ENCODE measurements around the gene CEP192. TPM values are rescaled to one million over a fixed set of nuclear protein-coding genes. Genes with fewer than 3 reads are reported as not detected.
A peak's percentile ranks its signal among the peaks of the same experiment; 100 is the strongest.
"Not testable (repeated sequence)": the region's sequence is repeated elsewhere in the genome, so short reads cannot be mapped to it uniquely, and the experiment has no call there.

The CEP192 gene
- polyA plus RNA-seq, 5 donors: 37.3 to 56.3 (median 46.3) TPM

DNA sequence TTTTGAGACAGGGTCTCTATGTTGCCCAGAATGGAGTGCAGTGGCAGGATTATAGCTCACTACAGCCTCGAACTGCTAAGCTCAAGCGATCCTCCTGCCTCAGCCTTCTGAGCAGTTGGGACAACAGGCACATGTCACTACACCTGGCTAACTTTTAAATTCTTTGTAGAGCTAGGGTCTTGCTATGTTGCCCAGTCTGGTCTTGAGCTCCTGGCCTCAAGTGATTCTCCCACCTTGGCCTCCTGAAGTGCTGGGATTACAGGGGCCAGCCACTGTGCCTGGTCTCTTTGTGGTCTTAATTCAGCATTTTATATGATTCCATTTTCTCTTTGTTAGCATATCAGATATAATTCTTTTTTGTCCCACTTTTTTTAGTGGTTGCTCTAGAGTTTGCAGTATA, 34.1 kb downstream of the CEP192 start:
- no peak for DNase-seq

DNA sequence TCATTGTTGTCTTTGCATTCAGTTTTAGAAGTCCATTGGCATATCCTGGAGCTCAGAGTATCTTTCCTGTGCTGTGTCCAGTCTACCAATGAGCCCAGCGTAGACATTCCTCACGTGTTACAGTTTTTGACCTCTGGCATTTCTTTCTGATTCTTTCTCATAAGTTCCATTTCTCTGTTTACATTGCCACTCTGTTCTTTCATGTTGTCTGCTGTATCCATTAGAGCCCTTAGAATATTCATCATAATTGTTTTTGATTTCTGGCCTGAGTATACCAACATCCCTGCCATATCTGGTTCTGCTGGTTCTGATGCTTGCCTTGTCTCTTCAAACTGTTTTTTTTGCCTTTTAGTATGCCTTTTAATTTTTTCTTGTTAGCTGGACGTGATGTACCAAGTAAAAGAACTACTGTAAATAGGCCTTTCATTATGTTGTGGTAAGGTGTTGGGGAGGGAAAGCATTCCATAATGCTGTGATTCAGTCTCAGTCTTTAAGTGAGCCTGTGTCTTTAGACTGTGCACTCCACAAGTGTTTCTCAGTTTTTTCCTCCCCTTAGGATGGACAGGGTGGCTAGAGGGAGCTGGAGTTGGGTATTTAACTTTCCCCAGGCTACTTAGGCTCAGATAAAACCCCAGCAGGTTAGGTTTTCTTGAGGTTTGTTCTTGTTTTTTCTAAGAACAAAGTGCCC, 35.6 kb downstream of the CEP192 start:
- no peak for DNase-seq

DNA sequence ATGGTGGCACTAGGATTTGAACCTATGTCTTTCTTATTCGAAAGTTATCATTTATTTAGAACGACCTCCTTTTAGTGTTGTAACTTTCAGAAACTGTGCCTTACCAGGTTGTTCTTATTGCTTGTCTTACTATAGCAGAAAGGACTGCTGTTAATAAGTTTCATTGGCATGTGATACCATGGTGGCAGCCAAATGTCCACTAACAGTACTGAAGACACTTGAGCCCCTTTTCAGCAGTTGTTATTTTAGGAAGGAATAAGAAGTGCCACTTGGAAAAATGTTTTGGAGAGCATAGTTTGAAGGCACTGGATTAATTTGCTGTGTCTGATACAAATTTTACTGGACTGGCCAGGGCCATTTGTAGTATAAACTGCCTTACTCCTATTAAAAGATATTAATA, 37.7 kb downstream of the CEP192 start:
- DNase-seq: no peak

DNA sequence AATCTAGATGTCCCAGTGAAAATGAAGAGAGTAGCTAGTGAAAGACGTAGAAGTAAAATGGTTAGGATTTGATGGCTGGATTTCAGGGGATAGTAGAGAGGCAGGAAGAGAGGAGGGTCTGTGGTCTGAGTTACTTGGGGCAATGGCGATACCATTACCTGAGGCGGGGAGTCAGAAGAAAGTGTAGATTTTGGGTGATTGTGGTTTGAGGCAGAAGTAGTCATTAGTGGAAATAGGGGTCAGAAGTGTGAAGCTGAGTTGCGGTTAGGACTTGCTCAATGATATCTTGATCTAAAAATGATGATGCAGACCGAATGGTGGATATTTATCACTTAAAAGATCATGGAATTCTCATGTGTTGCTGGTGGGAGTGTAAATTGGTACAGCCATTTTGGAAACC, 41.0 kb downstream of the CEP192 start:
- no peak for DNase-seq

DNA sequence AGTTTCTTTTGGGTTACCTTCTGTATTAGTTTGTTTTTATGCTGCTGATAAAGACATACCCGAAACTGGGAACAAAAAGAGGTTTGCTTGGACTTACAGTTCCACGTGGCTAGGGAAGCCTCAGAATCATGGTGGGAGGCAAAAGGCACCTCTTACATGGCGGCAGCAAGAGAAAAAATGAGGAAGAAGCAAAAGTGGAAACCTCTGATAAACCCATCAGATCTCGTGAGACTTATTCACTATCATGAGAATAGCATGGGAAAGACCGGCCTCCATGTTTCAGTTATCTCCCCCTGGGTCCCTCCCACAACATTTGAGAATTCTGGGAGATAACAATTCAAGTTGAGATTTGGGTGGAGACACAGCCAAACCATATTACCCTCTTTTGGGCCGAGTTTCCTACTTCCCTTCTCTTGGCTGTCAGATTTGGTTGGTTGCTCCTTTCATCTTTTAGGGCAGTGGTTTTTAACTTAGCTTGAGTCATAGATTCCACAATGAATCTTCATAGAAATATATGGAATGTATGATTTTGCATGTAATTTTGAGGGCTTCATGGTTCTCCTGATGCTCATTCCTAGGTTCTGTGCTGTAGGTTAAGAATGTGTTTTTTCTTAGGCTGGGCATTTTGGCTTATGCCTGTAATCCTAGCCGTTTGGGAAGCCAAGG, 44.2 kb downstream of the CEP192 start:
- DNase-seq: no peak

DNA sequence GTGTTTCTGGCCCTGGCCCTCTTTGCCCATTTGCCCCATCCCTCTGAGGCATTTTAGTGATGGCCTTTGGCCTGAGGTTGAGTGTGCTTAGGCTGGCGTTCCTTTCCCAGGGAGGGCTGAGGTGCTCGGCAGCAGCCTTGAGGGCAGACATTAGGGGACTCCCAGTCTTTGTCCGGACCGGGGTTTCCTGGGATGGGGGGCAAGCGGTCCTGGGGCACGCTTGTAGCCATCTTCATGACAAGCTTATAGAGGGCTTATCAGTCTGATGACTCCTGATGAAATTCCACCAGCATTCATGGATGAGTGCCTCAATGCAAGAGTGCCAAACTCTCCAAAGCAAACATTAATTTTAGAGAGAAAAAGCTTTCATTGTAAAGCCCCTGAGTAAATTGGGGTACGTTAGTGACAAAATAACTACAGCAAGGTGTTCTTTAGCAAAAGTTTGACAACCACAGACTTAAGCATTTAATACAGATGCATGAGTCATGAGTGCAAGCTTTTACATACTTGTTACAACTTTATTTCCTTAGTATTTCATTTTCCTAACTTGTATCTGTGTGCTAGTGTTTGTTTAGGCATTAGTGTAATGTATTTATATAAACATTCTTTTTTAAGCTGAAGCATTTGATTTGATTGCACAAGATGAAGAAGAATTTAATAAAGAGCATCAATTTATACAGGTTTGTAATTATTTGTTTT, 45.6 kb downstream of the CEP192 start:
- no peak for DNase-seq

DNA sequence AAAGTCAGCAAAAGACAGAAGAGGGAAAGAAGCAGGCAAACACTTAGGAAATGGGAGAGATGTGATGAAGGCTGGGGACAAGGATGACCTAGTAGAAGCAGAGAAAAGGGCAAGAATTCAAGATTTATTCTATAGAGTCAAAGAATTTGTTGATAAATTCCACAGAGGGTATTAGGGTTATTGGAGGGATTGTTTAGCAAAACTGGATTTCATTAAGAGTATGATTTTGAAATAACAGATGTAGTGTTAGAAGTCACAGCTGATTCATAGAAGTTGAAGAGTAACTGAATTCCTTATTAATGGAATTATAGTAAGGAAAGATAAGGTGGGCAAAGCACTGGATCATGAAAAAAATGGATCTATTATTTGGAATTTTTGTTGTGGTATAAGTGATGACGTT, 48.6 kb downstream of the CEP192 start:
- no peak for DNase-seq

DNA sequence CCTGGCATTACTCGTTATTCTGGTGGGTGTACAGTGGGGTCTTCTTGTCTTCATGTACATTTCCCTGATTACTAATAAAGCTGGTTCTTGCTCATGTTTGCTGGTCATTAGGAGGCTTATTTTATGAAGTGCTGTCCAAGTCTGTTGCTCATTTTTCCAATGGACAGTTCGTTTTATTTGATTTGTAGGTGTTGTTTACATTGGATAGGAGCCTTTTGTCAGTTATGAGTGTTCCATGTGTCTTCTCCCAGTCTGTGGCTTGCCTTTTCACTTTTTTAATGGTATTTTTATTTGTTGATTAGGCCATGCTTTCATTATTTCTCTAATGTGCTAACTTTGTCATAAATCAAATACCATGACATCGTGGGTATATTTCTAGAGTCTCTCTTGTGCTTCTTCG, 51.9 kb downstream of the CEP192 start:
- no peak for DNase-seq

DNA sequence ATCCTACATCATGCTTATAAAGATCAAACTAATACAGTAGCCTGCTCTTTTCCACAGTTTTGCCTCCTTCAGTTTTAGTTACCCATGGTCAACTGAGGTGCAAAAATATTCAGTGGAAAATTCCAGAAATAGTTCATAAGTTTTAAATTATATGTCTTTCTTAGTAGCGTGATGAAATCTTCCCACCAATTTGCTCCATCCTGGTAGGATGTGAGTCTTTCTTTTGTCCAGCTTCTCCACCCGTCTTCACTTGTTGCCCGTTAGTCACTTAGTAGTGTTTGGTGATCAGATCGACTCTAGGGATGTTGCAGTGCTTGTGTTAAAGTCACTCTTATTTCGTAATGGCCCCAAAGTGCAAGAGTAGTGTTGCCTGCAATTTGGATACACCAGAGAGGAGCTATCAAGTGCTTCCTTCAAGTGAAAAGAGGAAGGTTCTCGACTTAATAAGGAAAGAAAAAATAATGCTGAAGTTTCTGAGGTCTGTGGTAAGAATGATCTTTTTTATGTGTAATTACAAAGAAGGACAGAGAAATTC, 57.0 kb downstream of the CEP192 start:
- no peak for DNase-seq

DNA sequence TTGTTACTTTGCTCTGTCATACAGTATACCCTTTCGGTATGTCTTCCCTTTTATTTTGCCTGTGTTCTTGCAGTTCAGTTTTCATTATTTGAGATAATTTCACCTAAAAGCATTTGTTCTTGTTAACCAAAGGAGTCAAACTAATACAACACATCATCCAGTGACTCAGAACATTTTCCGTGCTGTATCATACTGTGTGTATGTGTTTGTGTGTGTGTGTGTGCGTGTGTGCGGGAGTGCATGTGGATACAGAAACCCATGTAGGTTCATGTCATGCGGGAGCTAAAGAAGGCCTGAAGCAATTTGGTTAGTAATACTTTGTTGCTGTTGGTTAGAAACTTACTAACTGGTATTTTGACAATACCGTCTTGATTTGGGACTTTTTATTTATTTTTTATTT, 60.0 kb downstream of the CEP192 start:
- DNase-seq: no peak

DNA sequence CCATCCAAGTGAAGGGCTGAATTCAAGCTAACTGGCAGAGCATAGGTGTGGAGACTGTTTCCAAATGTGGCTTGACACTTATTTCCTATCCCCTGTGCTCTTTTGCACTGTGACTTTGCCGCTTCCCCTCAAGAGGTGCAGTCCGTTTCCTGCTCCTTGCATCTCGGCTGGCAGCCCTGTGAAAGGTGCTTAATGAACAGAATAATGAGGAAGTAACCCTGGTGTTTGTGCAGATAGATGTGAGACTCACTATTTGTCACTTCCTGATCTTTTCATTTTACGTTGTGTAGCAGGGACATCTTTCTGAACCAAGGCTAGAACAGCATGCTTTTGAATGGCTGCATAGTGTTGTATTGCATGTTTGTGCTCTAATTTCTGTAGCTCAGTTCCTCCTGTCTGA, 60.8 kb downstream of the CEP192 start:
- no peak for DNase-seq

DNA sequence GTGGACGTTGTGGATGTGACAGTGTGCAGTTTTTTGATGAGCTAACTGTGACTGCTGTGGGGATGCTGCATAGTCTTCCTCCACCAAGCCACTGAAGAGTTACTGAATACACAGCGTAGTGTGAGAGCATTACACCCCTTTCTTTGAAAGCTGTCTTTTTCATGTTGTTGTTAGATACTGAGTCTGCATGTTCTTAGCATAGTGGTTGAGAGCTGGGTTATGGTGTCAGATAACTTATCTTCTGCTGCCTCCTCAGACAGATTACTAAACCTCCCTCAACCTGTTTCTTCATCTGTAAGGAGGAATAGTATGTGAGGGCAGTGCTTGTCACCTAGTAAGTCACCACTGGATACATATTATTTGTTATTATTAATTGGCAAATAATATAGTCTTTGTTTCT, 63.2 kb downstream of the CEP192 start:
- DNase-seq: no peak

DNA sequence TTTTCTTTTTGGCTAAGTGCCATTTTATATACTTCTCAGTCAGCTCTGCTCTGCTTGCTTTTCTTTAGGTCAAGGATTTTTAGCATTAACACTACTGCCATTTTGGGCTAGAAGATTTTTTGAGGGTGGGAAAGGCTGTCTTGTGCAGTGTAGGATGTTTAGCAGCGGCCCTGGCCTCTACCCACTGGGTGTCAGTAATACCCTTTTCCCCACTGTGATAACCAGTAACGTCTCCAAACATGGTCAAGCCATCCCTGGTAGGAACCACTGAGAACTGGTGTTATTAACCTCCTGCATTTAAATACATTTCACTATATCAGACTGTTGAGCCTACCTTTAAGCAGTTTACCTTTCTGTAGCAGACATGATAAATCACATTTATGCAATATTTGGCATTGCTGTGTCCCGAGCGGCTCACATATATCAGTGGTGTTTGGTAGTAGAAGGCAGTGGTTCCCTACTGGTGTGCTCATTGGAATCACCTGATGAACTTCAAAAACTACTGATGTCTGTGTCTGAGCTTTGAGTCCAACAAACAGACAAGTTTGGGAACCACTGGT, 70.5 kb downstream of the CEP192 start:
- no peak for DNase-seq

DNA sequence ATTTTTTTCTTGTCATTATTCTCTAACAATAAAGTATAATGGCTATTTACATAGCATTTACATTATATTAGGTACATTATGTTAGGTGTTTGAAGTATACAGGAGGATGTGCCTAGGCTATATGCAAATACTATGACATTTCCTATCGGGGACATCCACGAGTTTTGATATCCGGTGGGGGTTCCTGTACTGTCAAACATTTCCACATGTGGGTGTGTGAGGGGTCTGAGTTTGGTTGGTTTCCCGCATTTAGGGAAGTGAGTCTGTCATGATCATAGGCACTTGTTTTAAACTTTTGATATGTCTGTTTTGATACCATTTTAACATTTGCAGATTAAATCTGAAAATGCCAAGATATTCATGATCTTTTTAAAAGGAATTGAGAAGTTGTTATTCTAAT, 76.0 kb downstream of the CEP192 start:
- no peak for DNase-seq

DNA sequence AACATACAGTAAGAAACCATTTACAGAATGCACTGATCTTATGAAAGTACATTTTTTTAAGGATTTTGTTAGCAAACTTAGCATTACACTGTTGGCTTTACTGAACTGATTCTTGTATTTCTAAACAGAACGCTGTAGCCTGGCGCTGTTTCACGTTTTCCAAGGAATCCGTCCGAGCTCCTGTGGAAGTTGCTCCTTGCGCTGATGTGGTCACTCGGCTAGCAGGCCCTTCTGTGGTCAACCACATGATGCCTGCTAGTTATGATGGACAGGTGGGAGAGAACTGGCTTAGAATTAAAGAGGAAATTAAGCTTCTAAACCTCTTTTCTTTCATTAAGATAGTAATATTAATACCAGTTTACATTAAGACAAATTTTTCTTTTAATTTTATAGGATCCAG, 76.8 kb downstream of the CEP192 start:
- DNase-seq: no peak

DNA sequence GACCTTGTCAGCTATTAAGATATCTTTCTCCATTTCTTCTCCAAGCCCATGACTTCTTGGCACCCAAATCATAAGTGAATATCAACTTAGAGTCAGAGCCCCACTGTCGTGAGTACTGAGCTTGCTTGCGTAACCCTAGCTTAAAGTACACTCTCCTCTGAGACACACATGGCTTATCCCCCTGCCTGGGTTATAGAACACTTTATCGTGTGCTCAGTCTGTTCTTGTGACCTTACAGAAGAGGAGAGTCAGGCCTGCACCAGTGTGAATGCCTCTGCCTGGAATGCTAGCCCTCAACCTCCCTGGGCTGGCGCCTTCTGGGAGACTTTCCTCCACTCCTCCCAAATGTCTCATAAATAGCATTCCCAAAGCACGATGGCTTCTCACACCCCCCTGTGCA, 79.3 kb downstream of the CEP192 start:
- no peak for DNase-seq

DNA sequence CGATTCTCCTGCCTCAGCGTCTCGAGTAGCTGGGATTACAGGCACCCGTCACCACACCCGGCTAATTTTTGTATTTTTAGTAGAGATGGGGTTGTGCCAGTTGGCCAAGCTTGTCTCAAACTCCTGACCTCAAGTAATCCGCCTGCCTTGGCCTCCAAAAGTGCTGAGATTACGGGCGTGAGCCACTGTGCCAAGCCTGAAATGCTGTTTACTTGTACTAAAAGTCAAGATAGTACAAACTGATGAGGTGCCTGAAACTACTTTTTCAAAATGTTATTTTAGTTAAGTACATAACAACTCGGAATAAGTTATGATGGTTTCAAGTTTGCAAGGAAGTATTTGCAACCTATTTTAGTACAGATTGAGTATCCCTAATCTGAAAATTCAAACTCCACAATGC, 85.7 kb downstream of the CEP192 start:
- DNase-seq: peak; percentile 37 to 40

DNA sequence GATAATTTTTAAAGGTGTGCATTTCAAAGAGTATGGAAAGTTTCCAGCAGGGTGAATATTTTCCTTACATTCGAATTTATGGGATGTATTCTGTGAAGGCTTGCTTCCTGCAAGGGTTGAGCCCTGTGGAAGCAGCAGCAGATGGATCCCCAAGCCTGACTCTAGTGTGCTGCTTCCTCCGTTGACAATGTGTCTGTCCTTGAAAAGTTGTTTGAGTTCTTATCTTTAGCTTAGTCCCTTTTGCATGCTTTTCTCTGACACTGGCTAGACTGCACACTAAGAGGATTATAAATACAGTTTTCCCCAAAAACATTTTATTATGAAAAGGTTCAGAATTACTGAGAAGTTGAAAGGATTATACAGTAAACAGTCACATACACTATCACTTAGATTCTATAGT, 86.3 kb downstream of the CEP192 start:
- DNase-seq: no peak

DNA sequence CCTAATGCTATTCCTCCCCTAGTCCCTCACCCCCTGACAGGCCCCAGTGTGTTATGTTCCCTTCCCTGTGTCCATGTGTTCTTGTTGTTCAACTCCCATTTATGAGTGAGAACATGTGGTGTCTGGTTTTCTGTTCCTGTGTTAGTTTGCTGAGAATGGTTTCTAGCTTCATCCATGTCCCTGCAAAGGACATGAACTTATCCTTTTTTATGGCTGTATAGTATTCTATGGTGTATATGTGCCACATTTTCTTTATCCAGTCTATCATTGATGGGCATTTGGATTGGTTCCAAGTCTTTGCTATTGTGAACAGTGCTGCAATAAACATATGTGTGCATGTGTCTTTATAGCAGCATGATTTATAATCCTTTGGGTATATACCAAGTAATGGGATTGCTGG, 86.9 kb downstream of the CEP192 start:
- DNase-seq: not testable (repeated sequence)

DNA sequence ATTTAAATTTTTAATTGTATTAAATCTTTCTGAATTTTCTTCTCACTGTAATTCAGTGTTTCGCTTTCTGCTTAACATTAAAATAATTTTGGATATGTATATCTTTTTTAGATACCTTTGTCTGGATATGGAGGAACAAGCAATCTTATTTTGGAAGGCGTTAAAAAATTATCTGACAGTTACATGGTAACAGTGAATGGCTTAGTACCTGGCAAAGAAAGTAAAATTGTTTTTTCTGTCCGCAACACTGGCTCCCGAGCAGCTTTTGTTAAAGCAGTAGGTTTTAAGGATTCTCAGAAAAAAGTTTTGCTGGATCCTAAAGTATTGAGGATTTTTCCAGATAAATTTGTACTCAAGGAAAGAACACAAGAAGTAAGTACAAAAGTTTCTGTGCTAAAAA, 95.7 kb downstream of the CEP192 start:
- no peak for DNase-seq

DNA sequence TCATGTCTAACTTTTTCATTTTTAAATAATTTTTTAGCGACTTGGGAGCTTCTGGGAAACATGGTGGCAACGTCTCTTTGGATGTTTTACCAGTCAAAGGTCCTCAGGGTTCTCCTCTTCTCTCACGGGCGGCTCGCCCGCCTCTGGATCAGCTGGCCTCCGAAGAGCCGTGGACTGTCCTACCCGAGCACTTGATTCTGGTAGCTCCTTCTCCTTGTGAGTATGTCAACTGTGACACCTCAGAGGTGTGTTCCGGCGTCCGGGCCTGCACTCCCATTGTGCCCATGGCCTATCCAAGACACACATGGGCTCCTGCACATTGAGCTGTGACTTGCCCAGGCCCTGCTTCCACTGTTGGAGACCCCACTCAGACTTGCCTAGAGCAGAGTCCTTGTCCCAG, 104.3 kb downstream of the CEP192 start:
- DNase-seq: no peak

DNA sequence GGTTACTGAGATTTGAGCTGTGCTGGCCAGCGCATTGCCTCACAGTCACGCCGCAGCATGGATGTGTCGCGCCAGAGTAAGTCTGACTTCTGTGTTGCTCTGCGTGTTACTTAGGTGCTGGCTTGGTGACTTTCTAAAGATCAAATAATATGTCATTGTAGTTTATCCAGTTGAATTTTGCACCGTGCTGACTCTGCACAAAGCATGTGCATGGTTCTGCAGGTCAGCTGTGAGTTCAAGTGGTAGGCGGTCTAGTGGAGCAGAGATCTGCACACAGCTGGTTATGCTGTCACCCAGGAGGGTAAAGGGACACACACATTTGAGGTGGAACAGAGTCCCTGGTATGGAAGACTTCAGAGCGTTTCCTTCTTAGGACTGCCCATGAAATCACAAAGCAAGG, 105.1 kb downstream of the CEP192 start:
- DNase-seq: no peak

DNA sequence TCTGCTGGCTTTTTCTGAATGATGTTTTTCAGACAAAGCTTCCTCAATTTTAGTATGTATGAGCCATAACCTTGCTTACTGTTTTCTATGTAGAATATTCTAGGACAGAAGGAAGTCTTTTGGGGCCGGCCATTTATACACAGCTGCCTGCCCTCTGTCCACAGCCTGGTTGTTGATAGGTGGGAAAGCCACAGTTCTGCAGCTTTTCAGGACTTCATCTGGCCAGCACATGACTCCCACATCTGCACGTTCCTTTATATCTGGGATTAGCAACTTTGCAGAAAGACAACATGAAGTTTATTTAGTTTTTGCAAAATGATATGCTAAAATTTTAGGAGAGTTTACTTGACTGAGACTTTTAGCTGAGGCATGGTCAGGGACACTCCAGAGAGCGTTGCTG, 105.6 kb downstream of the CEP192 start:
- DNase-seq: no peak
